ENCODE data around the gene FOSL2.
"Not testable (repeated sequence)": the region's sequence is repeated elsewhere in the genome, so short reads cannot be mapped to it uniquely, and the experiment has no call there.

FOSL2 gene

DNA sequence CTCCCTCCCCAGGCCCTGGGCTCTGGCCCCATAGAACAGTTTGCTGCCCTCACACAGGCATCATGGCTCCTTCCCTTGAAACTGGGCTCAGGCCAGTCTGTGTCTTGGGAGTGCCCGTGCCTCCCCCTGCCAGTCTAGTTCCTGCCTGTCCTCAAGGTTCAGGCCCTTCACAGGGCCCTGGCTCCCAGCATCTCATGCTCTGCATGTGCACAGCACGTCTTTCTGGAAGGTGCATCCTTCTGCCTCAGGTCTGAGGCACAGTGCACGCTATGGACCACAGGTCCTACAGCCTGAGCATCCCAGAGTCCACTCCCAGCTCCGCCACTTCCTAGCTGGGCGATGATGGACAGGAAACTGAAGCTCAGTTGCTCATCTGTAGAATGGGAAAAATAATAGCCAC is 35.6 kb upstream of the FOSL2 start:
- in situ Hi-C loops (cut with HindIII; ENCODE audit: low sequenced_read_pairs) = no loop called here

DNA sequence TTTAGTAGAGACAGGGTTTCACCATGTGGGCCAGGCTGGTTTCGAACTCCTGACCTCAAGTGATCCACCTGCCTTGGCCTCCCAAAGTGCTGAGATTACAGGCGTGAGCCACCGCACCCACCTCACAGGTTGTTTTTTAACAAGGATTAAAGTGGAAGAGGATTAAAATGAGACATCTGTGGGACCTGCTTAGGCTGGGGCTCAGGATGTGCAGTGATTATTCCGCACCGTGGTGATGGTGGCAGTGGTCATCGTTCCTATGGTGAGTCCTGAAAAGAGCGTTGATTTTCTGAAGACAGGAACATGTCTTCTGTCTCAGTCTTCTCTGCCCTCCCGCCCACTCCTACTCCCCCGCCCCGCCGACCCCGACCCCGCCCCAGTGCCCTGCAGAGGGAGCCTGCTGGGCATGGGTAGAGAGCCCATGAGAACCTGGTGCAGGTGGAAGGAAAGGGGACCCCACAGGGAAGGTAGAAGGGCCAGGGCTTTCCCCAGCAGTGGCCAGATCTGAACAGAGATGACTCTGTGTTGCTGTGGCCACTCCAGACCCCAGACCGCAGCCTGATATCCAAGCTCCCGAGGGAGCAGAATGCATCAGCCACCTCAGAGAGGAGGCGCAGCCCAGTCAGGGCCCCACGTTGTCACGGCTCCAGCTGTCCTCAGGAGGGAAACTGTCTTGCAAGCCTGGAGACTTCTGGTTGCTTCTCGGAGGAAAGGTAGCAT is 34.5 kb upstream of the FOSL2 start:
- in situ Hi-C loops (cut with HindIII; ENCODE audit: low sequenced_read_pairs) = no loop called here

DNA sequence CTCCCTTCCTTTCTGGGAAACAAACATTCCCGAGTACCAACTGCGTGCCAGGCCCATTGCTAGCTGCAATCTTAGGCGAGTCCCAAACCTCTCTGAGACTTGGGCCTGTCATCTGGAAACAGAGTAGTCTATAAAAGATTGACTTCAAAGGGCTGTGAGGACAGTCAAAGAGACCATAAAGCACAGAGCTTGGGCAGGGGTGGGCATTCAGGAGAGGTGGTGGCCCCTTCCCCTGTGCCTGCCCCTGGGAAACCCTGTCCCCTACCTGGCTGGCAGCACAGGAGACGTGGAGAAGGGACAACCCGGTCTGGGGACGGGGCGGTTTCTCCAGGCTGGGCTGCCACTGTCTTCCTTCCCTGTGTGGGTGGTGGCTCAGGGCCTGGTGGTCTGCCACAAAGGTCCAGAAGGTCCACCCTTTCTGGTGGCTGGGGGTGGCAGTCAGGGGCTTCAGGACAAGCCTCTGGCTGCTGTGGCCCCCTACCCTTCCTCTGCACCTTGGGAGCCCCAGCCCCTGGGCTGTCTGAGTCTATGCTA is 33.9 kb upstream of the FOSL2 start:
- in situ Hi-C loops (cut with HindIII; ENCODE audit: low sequenced_read_pairs) = no loop called here

DNA sequence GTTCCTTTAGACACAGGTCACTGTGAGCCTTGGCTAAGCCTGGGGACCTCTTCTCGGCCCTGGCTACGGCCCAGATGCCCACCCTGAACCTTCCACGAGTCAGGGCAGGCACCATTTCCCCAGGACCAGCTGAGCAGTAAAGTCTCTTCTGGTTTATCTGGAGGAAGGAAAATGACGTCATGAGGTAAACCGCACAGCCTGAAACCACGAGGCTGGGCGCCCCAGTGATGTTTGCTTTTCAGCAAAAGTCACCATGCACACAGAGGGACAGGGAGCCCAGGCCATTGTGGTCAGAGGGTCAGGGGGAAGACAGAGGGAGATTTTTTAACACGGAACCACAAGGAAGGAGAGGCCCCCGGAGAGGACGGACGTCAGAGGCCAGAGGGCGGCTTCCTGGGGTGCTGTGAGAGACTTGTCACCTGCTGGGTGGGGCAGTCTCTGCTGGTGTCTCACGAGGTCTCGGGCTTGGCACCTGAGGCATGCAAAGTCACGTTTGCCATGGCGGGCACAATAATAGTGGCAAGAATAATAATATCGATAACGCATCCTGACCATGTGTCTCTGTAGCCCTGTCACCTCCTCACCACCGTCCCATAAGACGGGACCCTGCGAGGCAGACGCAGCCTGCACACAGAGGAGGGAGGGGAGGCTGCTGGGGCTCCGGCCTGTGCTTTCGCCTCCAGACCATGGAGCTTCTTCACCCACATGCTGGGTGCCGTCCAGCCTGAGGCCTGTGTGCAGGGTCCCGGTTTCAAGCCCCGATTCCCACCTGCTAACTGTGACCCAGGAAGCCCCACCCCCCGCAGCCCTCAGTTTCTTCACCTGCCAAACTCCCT is 33.2 kb upstream of the FOSL2 start:
- in situ Hi-C loops (cut with HindIII; ENCODE audit: low sequenced_read_pairs) = no loop called here

DNA sequence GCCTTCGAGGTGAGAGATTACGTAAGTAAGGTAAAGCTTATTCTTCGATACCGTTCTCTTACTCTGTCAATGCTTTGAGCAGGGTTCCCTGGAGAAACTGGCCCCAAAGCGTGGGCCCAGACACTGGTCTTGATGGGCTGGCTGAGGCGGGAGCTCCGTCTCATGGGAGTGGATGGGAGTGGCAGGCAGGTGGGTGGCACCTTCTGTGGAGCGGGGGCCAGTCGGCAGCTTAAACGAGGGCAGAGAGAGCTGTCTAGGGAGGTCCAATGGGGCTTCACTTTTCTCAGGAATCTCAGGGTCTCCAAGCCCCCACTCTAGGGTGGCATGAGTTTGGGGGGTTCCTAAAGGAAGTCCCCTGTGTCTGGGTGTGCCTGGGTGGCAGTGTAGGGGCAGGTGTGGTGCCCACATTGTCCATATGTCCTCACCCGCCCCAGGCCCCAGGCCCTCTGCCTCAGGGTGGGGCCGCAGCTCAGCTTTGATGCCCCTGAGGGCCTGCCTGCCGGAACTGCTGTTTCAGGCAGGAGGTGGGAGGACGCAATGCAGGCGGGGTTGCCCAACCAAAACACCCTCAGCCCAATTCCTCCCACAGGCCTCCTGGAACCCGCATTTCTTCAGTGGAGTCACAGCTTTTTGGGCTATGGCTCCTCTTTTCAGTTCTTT is 32.5 kb upstream of the FOSL2 start:
- in situ Hi-C loops (cut with HindIII; ENCODE audit: low sequenced_read_pairs) = no loop called here

DNA sequence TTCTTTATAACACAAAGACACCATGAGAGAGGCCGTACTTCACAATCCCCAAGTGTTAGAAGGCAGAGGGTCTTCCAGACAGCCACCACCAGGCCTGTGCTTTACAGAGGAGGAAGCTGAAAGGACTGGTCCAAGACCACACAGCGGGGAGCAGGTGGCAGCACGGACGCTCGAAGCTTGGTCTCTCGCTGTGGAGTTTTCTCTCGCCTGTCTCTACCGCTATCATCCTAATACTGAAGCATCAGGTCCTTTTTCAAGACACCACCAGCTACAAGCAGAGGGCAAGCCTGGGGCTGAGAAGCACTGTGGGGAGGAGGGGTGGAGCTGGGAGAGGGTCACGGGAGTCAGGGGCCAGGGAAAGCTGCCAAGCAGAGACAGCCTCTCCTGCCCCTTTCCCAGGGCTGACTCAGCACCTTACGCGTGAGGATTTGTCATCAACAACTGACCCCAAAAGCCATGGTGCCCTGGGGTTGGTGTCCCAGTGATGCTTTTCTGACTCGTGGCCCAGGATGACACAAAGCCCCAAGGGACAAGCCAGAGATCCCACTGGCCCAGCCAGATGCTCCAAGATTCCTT is 31.9 kb upstream of the FOSL2 start:
- in situ Hi-C loops (cut with HindIII; ENCODE audit: low sequenced_read_pairs) = no loop called here

DNA sequence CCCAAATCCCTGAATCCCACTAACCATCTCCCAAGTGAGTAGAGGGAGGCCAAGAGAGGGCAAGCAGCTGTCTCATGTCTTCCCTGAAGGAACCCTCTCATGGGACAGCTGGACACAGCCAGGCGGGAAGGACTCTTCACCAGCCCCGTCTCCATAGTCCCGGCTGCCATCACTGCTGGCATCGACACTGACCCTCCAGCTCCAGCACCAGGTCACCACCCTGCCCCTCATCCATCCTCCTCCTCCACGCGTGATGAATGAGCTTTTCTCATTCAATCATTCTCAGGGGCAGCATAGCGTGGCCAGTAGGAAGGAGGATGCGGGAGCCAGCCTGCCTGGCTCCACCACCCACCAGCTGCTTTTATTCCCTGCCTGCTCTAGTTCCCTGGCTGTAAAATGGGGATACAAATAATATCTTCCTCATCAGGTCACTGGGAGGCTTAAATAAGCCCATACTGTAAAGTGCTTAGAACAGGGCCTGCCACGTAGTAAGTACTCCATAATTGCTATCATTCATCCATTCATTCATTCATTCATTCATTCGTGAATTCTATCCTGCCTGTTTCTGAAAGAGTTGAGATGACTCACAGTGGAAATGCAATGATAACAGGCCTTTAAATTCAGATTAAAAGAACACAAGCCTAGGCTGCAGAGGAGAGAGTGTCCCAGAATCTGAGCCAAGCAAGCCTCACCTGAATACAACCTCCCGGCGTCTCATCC is 30.5 kb upstream of the FOSL2 start:
- in situ Hi-C loops (cut with HindIII; ENCODE audit: low sequenced_read_pairs) = no loop called here

DNA sequence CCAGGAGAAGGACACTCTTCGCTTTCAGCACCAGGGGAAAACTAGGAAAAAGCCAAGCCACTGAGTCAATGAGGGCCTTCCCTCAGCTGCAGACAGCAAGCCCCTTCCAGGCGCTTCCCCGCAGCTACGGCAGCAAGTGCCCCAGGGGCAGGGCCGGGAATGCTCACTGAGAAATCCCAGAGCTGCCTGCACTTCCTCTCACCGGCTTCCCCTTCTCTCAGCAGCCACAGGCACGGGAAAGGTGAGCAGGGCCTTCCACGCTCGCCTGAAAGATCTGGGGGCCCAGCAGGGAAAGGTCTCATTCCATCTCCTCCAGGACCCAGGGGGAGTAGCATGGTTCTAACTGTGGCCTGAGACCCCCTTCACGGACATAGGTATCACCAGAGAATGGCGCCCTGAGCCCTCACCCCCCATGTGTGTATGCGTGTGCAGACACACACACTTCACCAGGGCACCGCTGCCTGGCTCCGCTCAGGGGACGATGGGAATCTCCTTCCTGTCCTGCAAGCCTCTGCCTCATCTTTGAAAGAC is 29.6 kb upstream of the FOSL2 start:
- in situ Hi-C loops (cut with HindIII; ENCODE audit: low sequenced_read_pairs) = no loop called here

DNA sequence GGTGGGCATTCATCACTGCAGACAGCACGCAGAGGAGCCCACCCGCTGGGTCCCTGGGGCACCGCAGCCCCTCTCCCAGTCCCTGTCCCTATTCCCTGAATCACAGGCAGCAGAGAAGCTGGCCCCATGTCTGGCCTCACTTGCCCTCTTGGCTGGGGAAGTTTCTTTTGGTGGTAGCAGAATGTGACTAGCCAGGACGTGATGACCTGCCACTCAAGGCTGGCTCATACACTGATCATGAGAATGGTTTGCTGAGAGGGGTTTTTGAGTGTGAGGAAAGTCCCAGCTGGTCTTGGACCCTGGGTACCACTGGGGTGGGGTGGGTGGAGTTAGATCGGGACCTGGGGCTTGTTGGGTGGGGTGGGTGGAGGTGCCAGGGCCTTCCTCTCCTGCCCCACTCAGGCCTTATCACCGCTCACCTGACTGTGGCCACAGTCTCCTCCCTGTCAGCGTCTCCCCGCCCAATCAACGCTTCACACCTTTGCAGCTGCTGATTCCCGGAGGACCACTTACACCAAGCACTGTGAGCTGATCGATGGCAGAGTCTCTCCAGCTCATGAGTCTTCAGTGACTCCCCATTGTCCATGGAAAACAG is 28.9 kb upstream of the FOSL2 start:
- in situ Hi-C loops (cut with HindIII; ENCODE audit: low sequenced_read_pairs) = no loop called here

DNA sequence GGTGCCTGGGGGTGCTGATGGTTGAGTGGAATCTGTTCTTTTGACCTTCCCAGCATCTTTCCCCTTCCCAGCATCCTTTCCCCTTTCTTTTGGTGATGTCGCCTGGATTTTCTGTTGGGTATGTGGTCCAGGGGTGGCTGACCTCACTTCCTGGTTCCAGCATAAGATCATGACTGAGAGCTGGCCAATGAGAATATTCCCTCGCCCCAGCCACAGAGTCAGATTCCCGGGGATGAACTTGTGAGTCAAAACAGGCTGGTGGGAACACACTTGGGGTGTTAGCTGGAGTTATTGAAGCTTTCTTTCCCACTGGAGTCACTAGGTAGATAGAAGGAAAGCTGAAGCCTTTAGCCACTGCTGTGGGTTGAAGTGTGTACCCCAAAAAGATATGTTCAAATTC is 28.0 kb upstream of the FOSL2 start:
- in situ Hi-C loops (cut with HindIII; ENCODE audit: low sequenced_read_pairs) = no loop called here

DNA sequence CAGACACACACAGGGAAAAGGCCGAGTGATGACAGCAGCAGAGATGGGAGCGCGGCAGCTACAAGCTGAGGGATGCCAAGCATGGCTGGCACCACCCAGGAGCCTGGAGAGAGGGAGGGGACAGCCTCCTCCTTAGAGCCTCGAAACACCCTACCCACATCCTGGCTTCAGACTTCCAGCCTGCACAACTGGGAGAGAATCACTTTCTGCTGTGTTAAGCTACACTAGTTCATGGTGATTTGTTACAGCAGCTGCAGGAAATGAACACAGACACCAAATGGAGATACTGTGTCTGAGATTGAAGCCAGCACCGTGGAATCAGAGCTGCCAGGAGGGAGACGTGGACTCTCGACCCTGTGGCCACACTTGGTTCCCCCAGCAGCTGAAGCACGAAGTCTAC is 27.5 kb upstream of the FOSL2 start:
- in situ Hi-C loops (cut with HindIII; ENCODE audit: low sequenced_read_pairs) = no loop called here

DNA sequence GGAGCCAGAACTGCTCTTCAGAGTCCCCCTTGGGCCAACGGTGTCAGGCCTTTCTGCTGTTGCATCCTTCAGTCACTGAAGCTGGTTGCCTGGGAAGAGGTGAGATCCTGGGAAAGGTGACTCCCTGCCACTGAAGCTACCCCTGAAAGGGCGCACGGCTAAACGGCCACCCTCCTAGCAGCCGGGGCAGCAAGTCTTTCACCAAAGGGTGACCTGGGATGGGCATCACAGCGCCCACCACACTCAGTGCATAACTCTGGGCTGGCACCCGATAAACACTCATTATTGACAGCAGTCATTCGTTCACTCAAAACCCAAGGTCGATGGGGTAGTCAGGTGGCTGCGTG is 26.5 kb upstream of the FOSL2 start:
- in situ Hi-C loops (cut with HindIII; ENCODE audit: low sequenced_read_pairs) = no loop called here

DNA sequence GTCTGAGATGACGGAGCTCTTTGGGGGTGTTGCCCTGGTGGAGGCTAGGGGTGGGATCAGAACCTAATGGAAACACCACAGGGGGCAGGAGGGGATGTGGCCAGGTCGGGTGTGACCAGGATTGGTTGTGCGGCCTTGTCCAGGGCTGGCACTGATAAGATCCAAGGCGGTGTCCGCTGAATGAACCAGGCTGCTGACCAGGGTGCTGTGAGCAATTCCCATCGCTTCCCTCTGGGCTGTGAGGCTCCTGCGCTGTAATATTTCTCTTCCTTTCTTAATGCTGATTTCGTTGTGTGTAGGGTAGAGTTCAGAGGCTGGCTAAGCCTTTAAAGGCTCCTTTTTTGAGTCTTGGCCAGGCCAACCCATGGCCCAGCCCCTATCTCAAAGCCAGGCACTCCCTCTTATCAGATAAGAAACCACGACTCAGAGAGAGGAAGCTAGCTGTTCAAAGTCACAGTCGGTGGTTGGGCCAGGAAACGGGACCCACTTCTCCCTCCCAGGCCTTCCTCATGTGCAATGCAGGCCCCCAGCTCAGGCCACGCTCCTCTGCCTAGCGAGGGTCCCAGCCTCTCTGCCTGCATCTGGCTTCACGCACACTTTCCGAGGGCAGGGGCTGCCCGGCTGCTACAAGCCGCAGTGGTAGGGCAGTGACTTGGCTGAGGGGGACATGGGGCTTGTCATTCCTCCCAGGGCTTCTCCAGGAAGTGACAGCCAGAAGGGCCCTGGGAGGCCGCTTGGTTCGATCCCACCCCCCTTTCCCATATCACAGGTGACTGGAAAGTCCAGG is 26.0 kb upstream of the FOSL2 start:
- in situ Hi-C loops (cut with HindIII; ENCODE audit: low sequenced_read_pairs) = no loop called here

DNA sequence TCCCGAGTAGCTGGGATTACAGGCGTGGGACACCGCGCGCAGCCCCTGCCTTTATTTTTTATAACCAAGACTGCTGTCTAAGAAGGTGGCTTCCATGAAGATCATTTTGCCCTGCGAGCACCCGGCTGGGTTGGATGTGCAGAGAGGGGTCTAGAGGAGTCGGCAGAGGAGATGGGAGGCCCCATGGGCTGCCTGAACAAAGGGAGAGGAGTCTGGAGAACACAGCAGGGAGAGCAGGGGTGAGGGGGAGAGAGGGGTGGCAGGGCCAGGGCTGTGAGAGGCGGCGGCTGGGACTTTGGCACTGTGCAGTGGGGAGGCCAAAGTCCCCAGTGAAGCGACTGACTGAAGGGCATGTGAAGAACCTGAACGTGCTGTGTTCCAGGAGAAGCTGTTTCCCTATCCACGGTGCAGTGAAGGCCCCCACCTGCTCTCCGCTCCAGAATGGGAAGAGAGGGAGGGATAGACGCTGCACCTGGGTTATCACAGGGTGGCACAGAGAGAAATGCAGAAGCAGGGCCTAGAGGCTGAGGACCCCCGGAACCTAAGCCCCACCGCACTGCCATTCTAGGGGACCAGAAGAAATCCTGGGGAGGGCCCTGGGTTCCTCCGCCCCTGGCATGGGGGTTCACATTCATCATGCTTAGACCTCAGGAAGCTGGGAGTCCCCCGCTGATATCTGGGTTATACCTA is 24.8 kb upstream of the FOSL2 start:
- in situ Hi-C loops (cut with HindIII; ENCODE audit: low sequenced_read_pairs) = no loop called here

DNA sequence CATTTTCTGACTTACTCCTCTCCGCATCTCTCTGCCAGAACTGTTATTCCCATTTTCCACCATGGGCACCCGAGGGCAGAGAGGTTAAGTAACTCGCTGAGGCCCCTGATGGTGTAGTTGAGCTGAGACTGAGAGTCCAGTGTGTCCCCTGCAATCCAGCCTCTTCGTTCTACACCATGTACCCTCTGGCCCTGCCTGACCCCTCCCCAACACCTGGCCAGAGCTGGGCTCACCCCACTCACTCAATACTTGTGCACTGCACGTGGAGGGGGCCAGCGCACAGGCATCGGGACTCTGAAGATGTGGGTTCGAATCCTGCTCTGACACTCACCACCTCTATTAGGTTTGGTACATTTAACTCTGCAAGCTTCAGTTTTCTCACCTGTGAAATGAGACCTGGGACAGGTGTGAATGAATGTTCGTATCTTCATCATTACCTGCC is 24.3 kb upstream of the FOSL2 start:
- in situ Hi-C loops (cut with HindIII; ENCODE audit: low sequenced_read_pairs) = no loop called here

DNA sequence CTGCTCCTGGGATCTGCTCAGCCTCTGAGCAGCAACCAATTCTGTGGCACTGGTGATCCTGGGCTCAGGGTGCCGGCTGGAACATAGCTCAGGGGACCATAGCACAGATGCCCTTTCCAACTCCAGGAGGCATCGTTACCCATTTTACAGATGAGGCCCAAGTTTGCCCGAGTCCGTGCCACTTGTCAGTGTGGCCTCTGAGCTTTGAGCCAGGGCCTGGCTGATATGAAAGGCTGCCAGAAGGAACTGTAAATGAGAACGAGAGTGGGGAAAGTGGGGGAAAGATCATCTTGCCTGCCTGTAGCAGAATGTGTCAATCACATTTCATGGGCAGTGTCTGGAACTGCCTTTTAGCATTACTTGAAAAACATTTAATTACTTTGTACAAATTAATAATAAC is 23.3 kb upstream of the FOSL2 start:
- in situ Hi-C loops (cut with HindIII; ENCODE audit: low sequenced_read_pairs) = no loop called here

DNA sequence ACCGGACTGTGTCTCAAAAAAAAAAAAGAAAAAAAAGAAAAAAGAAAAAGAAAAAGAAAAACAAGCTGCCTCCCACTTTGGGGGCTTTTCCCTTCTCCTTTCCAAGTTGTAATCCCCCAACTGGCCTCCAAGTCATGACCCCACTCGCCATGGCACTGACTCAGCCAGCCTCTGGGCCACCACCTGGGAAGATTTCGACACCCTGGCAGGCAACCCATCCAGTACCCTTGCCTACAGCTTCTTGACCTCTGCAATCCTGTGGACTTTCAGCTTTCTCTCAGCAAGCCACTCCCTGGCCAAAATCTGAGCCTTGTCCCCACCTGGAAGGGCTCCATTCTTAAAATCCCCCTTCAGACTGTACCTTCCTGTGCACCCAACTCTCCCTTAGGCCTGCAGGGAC is 22.3 kb upstream of the FOSL2 start:
- in situ Hi-C loops (cut with HindIII; ENCODE audit: low sequenced_read_pairs) = no loop called here

DNA sequence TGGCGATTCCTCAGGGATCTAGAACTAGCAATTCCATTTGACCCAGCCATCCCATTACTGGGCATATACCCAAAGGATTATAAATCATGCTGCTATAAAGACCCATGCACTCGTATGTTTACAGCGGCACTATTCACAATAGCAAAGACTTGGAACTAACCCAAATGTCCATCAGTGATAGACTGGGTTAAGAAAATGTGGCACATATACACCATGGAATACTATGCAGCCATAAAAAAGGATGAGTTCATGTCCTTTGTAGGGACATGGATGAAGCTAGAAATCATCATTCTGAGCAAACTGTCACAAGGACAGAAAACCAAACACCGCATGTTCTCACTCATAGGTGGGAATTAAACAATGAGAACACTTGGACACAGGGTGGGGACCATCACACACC is 20.9 kb upstream of the FOSL2 start:
- in situ Hi-C loops (cut with HindIII; ENCODE audit: low sequenced_read_pairs) = not testable (repeated sequence)

DNA sequence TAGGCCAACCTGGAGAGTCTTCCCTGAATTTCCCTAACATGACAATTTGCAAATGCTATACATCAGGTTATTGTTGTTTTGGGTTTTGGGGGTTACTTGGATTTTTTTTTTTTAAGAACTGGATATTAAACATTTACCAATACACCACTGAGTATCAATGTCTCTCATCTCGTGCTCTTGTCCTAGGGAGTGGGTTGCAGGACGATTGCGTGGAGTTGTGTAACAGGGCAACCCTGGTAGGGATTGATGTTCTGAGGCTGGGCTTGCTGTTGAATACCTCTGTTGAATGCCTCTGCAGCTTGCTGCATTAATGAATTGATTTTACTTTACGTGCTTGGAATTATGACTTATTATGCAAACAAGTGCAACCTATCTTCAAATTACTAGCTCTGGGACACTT is 18.8 kb upstream of the FOSL2 start:
- in situ Hi-C loops (cut with HindIII; ENCODE audit: low sequenced_read_pairs) = no loop called here

Measured in DLD1 (cell line).